SK-N-SH (cell line): ENCODE measurements around the gene RPRD2. TPM values are rescaled to one million over a fixed set of nuclear protein-coding genes. Genes with fewer than 3 reads are reported as not detected.

Experiments used
- CTCF ChIA-PET: fragments of 300-600, 350-600 bp; formaldehyde crosslinking; extraction: SDS; loops from one replicate; lab custom pipeline; 2021; lab: Yijun Ruan, JAX
- POLR2A ChIA-PET: fragments of 350-600 bp; sonication (Branson Sonifier 250); formaldehyde crosslinking; extraction: SDS; loops from one replicate; lab custom pipeline; 2020; ENCODE audit warnings: antibody characterized with exemption, inconsistent platforms; lab: Yijun Ruan, JAX
- DNase-seq: peaks from one replicate; pipeline ENCODE4 v3.0.0; 2012
- H2AFZ ChIP-seq: fragments of 200-600 bp; sonication (generic); 2 replicates; pipeline ENCODE4 v1.8.1; 2016; ENCODE audit warnings: antibody characterized with exemption, mild to moderate bottlenecking, low read depth
- H3F3A ChIP-seq: fragments of 200-600 bp; sonication (generic); replicated peaks from 2 replicates; pipeline ENCODE3; 2016; ENCODE audit warnings: antibody characterized with exemption, mild to moderate bottlenecking; ENCODE audit not compliant: insufficient read depth
- H3K27ac ChIP-seq, 2 experiments: fragments of 200-500 bp in 1 of 2; fragments of 200-600 bp in 1 of 2; sonication (Bioruptor generic) in 1 of 2; sonication (generic), shearing (Covaris generic) in 1 of 2; 2 replicates each; pipeline versions ENCODE4 v1.5.1 to v1.6.1; 2014 to 2016; ENCODE audit warnings: low read depth in 2 of 2, inconsistent platforms in 1 of 2, low read length in 1 of 2, mild to moderate bottlenecking in 1 of 2, mixed read lengths in 1 of 2
- H3K27me3 ChIP-seq: fragments of 200-600 bp; sonication (generic), shearing (Covaris generic); 2 replicates; pipeline ENCODE4 v1.6.1; 2016; ENCODE audit warnings: mixed run types; ENCODE audit not compliant: insufficient read depth
- H3K36me3 ChIP-seq, 2 experiments: fragments of 200-500 bp in 1 of 2; fragments of 200-600 bp in 1 of 2; sonication (Bioruptor generic) in 1 of 2; sonication (generic) in 1 of 2; replicated peaks in 1 of 2; 2 replicates each; pipeline versions ENCODE3 to v1.5.1; 2014 to 2016; ENCODE audit warnings: low read length in 1 of 2, mild to moderate bottlenecking in 1 of 2; ENCODE audit not compliant: insufficient read depth in 2 of 2, control insufficient read depth in 1 of 2
- H3K4me1 ChIP-seq, 2 experiments: fragments of 200-500 bp in 1 of 2; fragments of 200-600 bp in 1 of 2; sonication (Bioruptor generic) in 1 of 2; sonication (generic), shearing (Covaris generic) in 1 of 2; 2 replicates each; pipeline versions ENCODE4 v1.5.1 to v1.6.1; 2014 to 2016; ENCODE audit warnings: low read depth in 1 of 2, low read length in 1 of 2, mixed run types in 1 of 2; ENCODE audit not compliant: insufficient read depth in 2 of 2, control insufficient read depth in 1 of 2
- H3K4me2 ChIP-seq: fragments of 200-600 bp; sonication (generic), shearing (Covaris generic); 2 replicates; pipeline ENCODE4 v1.6.1; 2017; ENCODE audit warnings: mixed run types
- H3K4me3 ChIP-seq, 2 experiments: fragments of 200-500 bp in 1 of 2; fragments of 200-600 bp in 1 of 2; sonication (Bioruptor generic) in 1 of 2; sonication (generic), shearing (Covaris generic) in 1 of 2; 2 replicates each; pipeline versions ENCODE4 v1.5.1 to v1.8.1; 2014 to 2016; ENCODE audit warnings: low read depth in 2 of 2, inconsistent platforms in 1 of 2, low read length in 1 of 2, mild to moderate bottlenecking in 1 of 2, mixed read lengths in 1 of 2, moderate library complexity in 1 of 2
- H3K79me2 ChIP-seq: fragments of 200-600 bp; sonication (generic); 2 replicates; pipeline ENCODE4 v1.8.1; 2017; ENCODE audit warnings: mild to moderate bottlenecking; ENCODE audit not compliant: insufficient read depth
- H3K9ac ChIP-seq: fragments of 200-600 bp; sonication (generic); 2 replicates; pipeline ENCODE4 v1.6.1; 2017; ENCODE audit warnings: mixed run types
- H3K9me2 ChIP-seq: fragments of 200-600 bp; sonication (generic); 2 replicates; pipeline ENCODE4 v1.6.1; 2017; ENCODE audit warnings: mixed run types
- H3K9me3 ChIP-seq: fragments of 200-600 bp; sonication (generic); 2 replicates; pipeline ENCODE4 v1.6.1; 2017; ENCODE audit warnings: mixed run types, mild to moderate bottlenecking, moderate library complexity
- H4K20me1 ChIP-seq: fragments of 200-600 bp; sonication (generic); 2 replicates; pipeline ENCODE4 v1.6.1; 2017; ENCODE audit warnings: mild to moderate bottlenecking, mixed run types; ENCODE audit not compliant: insufficient read depth
- FOSL2 ChIP-seq: IDR thresholded peaks from 2 replicates; pipeline ENCODE4 v1.4.0; 2012; ENCODE audit warnings: low read depth, mild to moderate bottlenecking, moderate library complexity, borderline replicate concordance
- MXI1 ChIP-seq: IDR thresholded peaks from 2 replicates; pipeline ENCODE4 v1.6.1; 2012; ENCODE audit warnings: mild to moderate bottlenecking, low read depth, low read length, improper control_type of control experiment
- NFIC ChIP-seq: IDR thresholded peaks from 2 replicates; pipeline ENCODE4 v1.4.0; 2012; ENCODE audit warnings: borderline replicate concordance
- POLR2AphosphoS5 ChIP-seq: IDR thresholded peaks from 2 replicates; pipeline ENCODE4 v1.6.1; 2012; ENCODE audit warnings: low read depth, low read length
- RAD21 ChIP-seq: IDR thresholded peaks from 2 replicates; pipeline ENCODE4 v1.6.1; 2012; ENCODE audit warnings: mild to moderate bottlenecking, low read length
- RCOR1 ChIP-seq: fragments of 150-350 bp; IDR thresholded peaks from 2 replicates; pipeline ENCODE4 v1.6.1; 2017; ENCODE audit warnings: antibody characterized with exemption, low read length
- WGBS: methylation state at CpG from one replicate; pipeline ENCODE4 v1.1.6; 2017; ENCODE audit warnings: low lambda C conversion rate; 5-methylcytosine and 5-hydroxymethylcytosine counted together
- polyA plus RNA-seq, 3 experiments: library from polyadenylated mRNA; depleted of rRNA; stranded (reverse); fragments of >200 nt; gene quantifications; 2 replicates each; pipeline ENCODE4 v1.2.3, GENCODE V29; 2012
- TF ChIP-seq, protein P1 (sequence below): fragments of 200-600 bp; sonication (generic); IDR thresholded peaks from 2 replicates; pipeline ENCODE4 v1.6.1; 2017; ENCODE audit warnings: antibody characterized with exemption, mild to moderate bottlenecking, moderate library complexity
- TF ChIP-seq, protein P2 (sequence below): IDR thresholded peaks from 2 replicates; pipeline ENCODE4; 2012
- TF ChIP-seq, protein P3 (sequence below): fragments of 150-350 bp; IDR thresholded peaks from 2 replicates; pipeline ENCODE4 v1.6.1; 2016; ENCODE audit warnings: mild to moderate bottlenecking, low read depth, low read length

Gene RPRD2
- polyA plus RNA-seq, 1 of the 3 experiments (the other 2 are of a cell fraction): 9.2 TPM

DNA sequence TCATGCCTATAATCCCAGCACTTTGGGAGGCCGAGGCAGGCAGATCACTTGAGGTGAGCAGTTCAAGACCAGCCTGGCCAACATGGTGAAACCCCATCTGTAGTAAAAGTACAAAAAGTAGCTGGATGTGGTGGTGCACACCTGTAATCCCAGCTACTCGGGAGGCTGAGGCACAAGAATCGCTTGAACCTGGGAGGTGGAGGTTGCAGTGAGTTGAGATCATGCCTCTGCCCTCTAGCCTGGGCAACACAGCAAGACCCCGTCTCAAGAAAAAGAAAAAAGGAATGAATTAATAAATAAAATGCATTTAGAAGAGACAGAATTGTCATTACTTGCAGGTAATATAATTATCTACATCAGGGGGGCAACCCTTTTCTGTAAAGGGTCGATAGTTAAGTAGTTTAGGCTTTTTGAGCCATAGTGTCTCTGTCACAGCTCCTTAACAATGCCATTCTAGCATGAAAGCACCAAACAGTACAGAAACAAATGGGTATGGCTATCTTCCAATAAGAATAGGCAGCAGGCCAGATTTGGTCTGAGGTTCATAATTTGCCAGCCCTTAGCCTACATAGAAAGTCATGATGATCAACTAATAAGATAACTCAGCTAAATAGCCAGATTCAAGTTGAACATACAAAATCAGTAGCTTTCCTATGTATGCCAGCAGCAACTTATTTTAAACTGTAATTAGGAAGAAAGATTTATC lies 56.8 kb downstream of the RPRD2 start:
- Histone ChIP-seq H3K9me2 (no peaks in the 10 kb centered on the region), H4K20me1 (peaks cover 8% of the 10 kb centered on the region; the same call in 1 of the 2 replicates), H3K27me3 (no peaks in the 10 kb centered on the region), H2AFZ (no peak overlapping the region), H3K9me3 (no peaks in the 10 kb centered on the region), H3K79me2 (peaks cover 17% of the 10 kb centered on the region), H3F3A (peaks cover 14% of the 10 kb centered on the region), H3K9ac (no peak overlapping the region), H3K4me1 (peaks cover 0 to 5% of the 10 kb centered on the region in 2 experiments; a peak in 2 of 4 replicates), H3K27ac (no peak overlapping the region; a peak in 1 of 4 replicates), H3K36me3 (peaks cover 8 to 20% of the 10 kb centered on the region in 2 experiments), H3K4me3 (no peak overlapping the region), H3K4me2 (no peak overlapping the region)
- ChIA-PET POLR2A (interaction anchor here (1.2 kb wide), 1 partner anchor 57 kb away, joined by 3 read pairs; the partner anchor contains the start of gene RPRD2), CTCF (interaction anchor here (0.7 to 1.6 kb wide), 2 partner anchors 49 to 770 kb away, joined by 3 read pairs; no protein-coding TSS in a partner anchor)
- TF ChIP-seq RCOR1 (0 out of 2 replicates have a peak, but pooled peaks have one; percentile 14), POLR2AphosphoS5 (no peak), NFIC (peak; percentile 28; the same call in 1 of the 2 replicates)
- peak; percentile 47 for DNase-seq
- 81% methylated on average over 5 of the region's 5 CpGs for WGBS

DNA sequence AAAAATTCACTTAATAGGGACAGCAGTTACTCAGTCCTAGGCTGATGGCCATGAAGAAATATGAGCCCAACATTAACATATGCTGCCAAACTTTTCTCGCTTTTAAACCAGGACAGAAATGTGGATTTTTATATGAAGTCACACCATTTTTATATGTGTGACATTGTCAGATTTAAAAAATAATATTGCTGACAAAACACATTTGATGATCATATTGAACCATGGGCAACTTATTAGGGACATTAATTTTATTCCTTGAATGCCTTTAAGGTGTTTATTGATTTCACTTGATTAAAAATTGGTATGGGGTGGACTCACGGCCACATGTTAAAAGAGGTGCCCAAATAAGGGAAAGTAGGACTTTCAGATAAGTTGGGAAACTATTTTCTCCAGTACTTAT lies 58.6 kb downstream of the RPRD2 start:
- CTCF ChIA-PET: interaction anchor here (1.1 kb wide), 1 partner anchor 110 kb away, joined by 3 read pairs; no protein-coding TSS in a partner anchor
- Histone ChIP-seq H3K4me1 (peaks cover 0 to 5% of the 10 kb centered on the region in 2 experiments; a peak in 2 of 4 replicates), H3K36me3 (peaks cover 8 to 20% of the 10 kb centered on the region in 2 experiments), H3K9ac (no peak overlapping the region), H3K4me2 (no peak overlapping the region), H3F3A (peaks cover 8% of the 10 kb centered on the region), H3K9me2 (no peaks in the 10 kb centered on the region), H3K4me3 (no peak overlapping the region), H3K27ac (no peak overlapping the region), H2AFZ (no peak overlapping the region), H4K20me1 (peaks cover under 1% of the 10 kb centered on the region; the same call in 1 of the 2 replicates), H3K79me2 (peaks cover 11% of the 10 kb centered on the region), H3K9me3 (no peaks in the 10 kb centered on the region), H3K27me3 (no peaks in the 10 kb centered on the region)
- POLR2A ChIA-PET: no interaction called here
- no peak for DNase-seq
- 95% methylated on average over 2 of the region's 2 CpGs for WGBS
- TF ChIP-seq MXI1 (no peak), FOSL2 (no peak)
- TF ChIP-seq, protein P1, sequence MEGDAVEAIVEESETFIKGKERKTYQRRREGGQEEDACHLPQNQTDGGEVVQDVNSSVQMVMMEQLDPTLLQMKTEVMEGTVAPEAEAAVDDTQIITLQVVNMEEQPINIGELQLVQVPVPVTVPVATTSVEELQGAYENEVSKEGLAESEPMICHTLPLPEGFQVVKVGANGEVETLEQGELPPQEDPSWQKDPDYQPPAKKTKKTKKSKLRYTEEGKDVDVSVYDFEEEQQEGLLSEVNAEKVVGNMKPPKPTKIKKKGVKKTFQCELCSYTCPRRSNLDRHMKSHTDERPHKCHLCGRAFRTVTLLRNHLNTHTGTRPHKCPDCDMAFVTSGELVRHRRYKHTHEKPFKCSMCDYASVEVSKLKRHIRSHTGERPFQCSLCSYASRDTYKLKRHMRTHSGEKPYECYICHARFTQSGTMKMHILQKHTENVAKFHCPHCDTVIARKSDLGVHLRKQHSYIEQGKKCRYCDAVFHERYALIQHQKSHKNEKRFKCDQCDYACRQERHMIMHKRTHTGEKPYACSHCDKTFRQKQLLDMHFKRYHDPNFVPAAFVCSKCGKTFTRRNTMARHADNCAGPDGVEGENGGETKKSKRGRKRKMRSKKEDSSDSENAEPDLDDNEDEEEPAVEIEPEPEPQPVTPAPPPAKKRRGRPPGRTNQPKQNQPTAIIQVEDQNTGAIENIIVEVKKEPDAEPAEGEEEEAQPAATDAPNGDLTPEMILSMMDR: no peak

DNA sequence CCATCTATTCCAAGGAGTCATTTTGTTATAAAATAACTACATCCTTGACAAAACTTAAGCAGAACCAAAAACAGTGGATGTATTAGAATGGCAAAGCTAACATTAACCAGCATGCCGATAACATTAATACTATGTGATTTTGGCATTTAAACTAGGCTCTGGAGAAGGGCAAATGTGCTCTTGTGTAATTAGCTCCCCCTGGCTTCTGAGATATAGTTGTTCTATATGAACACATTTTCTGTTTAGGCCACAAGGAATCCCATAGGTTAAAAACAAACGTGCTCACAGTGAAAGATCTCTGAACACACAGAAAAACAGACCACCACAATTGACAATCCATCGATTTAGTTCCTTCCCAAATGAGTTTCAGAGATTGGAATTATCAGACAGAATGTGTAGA lies 65.9 kb downstream of the RPRD2 start:
- Histone ChIP-seq H4K20me1 (no peaks in the 10 kb centered on the region), H3K79me2 (peaks cover 10% of the 10 kb centered on the region), H3K4me2 (no peak overlapping the region), H3K36me3 (peaks cover 0 to 4% of the 10 kb centered on the region in 2 experiments), H3K9ac (no peak overlapping the region), H3K4me3 (no peak overlapping the region), H3K4me1 (no peaks in the 10 kb centered on the region), H2AFZ (no peak overlapping the region), H3K9me3 (no peaks in the 10 kb centered on the region), H3F3A (peaks cover 19% of the 10 kb centered on the region), H3K9me2 (no peaks in the 10 kb centered on the region), H3K27ac (no peak overlapping the region), H3K27me3 (no peaks in the 10 kb centered on the region)
- ChIA-PET CTCF (interaction anchor here (0.6 to 1.5 kb wide), 3 partner anchors 13 to 86 kb away, joined by 3 to 4 read pairs (median 3); partner anchors contain the start of gene FALEC), POLR2A (no interaction called here)
- TF ChIP-seq RAD21: peak; percentile 40
- TF ChIP-seq, protein P2, sequence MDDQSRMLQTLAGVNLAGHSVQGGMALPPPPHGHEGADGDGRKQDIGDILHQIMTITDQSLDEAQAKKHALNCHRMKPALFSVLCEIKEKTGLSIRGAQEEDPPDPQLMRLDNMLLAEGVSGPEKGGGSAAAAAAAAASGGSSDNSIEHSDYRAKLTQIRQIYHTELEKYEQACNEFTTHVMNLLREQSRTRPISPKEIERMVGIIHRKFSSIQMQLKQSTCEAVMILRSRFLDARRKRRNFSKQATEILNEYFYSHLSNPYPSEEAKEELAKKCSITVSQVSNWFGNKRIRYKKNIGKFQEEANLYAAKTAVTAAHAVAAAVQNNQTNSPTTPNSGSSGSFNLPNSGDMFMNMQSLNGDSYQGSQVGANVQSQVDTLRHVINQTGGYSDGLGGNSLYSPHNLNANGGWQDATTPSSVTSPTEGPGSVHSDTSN: no peak
- TF ChIP-seq, protein P3, sequence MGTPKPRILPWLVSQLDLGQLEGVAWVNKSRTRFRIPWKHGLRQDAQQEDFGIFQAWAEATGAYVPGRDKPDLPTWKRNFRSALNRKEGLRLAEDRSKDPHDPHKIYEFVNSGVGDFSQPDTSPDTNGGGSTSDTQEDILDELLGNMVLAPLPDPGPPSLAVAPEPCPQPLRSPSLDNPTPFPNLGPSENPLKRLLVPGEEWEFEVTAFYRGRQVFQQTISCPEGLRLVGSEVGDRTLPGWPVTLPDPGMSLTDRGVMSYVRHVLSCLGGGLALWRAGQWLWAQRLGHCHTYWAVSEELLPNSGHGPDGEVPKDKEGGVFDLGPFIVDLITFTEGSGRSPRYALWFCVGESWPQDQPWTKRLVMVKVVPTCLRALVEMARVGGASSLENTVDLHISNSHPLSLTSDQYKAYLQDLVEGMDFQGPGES: no peak
- DNase-seq: peak; percentile 17
- 61% methylated on average over 3 of the region's 3 CpGs for WGBS
